Subcutaneous abdominal adipose tissue (tissue), 5 donors: Measurements from ENCODE around the gene METTL16.

Source experiments
- H3K27ac ChIP-seq: one replicate; pipeline ENCODE4 v1.7.0; 2013; ENCODE audit warnings: low read depth, mild to moderate bottlenecking, inconsistent platforms, low read length, moderate library complexity
- H3K27me3 ChIP-seq, 5 donors: one replicate each; pipeline ENCODE4 v1.7.0; 2013; ENCODE audit warnings: low read length in 5 of 5, inconsistent platforms in 1 of 5; ENCODE audit not compliant: control insufficient read depth in 5 of 5, insufficient read depth in 4 of 5
- H3K36me3 ChIP-seq, 5 donors: one replicate each; pipeline ENCODE4 v1.7.0; 2013; ENCODE audit warnings: low read length in 5 of 5; ENCODE audit not compliant: control insufficient read depth in 5 of 5, insufficient read depth in 5 of 5
- H3K4me1 ChIP-seq, 5 donors: one replicate each; pipeline ENCODE4 v1.7.0; 2013; ENCODE audit warnings: low read length in 5 of 5, mild to moderate bottlenecking in 3 of 5, moderate library complexity in 1 of 5; ENCODE audit not compliant: control insufficient read depth in 5 of 5, insufficient read depth in 5 of 5
- H3K4me3 ChIP-seq, 5 donors: one replicate each; pipeline ENCODE4 v1.7.0; 2013; ENCODE audit warnings: low read length in 5 of 5, low read depth in 1 of 5
- H3K9ac ChIP-seq, 5 donors: one replicate each; pipeline ENCODE4 v1.7.0; 2013; ENCODE audit warnings: low read length in 5 of 5, mild to moderate bottlenecking in 4 of 5, moderate library complexity in 3 of 5
- H3K9me3 ChIP-seq, 5 donors: one replicate each; pipeline ENCODE4 v1.7.0; 2013; ENCODE audit warnings: low read length in 5 of 5; ENCODE audit not compliant: control insufficient read depth in 5 of 5
- donor health status: healthy.
- donor health status: healthy.
- donor health status: healthy.
- donor health status: healthy.
- donor health status: healthy.

Gene METTL16

GRCh38 chr17:2410951-2411350 is 100.7 kb downstream of the METTL16 start:
- H3K27ac ChIP-seq = peak overlapping the region; percentile 41
- no peak overlapping the region for H3K9ac ChIP-seq
- H3K27me3 ChIP-seq = no peaks in the 10 kb centered on the region
- peaks cover 0 to 8% (median 0%) of the 10 kb centered on the region in 5 donors for H3K36me3 ChIP-seq
- H3K4me1 ChIP-seq = peaks cover 18 to 39% (median 35%) of the 10 kb centered on the region in 5 donors
- no peak overlapping the region for H3K4me3 ChIP-seq
- H3K9me3 ChIP-seq = no peaks in the 10 kb centered on the region

GRCh38 chr17:2406903-2407790 is 104.5 kb downstream of the METTL16 start:
- Histone ChIP-seq H3K9me3 (no peaks in the 10 kb centered on the region), H3K4me1 (peaks cover 26 to 59% (median 56%) of the 10 kb centered on the region in 5 donors), H3K4me3 (peak overlapping the region in 3 of 5 donors; percentile 25 to 32 (median 32)), H3K36me3 (no peaks in the 10 kb centered on the region), H3K27ac (peak overlapping the region; percentile 99), H3K27me3 (no peaks in the 10 kb centered on the region), H3K9ac (peak overlapping the region; percentile 26 to 89 (median 72))

GRCh38 chr17:2406271-2406902 is 105.3 kb downstream of the METTL16 start:
- H3K36me3 ChIP-seq = no peaks in the 10 kb centered on the region
- H3K9ac ChIP-seq = peak overlapping the region in 4 of 5 donors; percentile 37 to 89 (median 70)
- peak overlapping the region in 2 of 5 donors; percentile 16 to 32 for H3K4me3 ChIP-seq
- H3K27ac ChIP-seq = peak overlapping the region; percentile 99
- H3K9me3 ChIP-seq = no peaks in the 10 kb centered on the region
- H3K4me1 ChIP-seq = peaks cover 27 to 61% (median 55%) of the 10 kb centered on the region in 5 donors
- no peaks in the 10 kb centered on the region for H3K27me3 ChIP-seq

GRCh38 chr17:2405247-2405926 is 106.3 kb downstream of the METTL16 start:
- peak overlapping the region in 2 of 5 donors; percentile 51 to 76 for H3K9ac ChIP-seq
- no peaks in the 10 kb centered on the region for H3K9me3 ChIP-seq
- no peaks in the 10 kb centered on the region for H3K27me3 ChIP-seq
- H3K4me1 ChIP-seq = peaks cover 29 to 61% (median 55%) of the 10 kb centered on the region in 5 donors
- H3K27ac ChIP-seq = peak overlapping the region; percentile 99
- no peaks in the 10 kb centered on the region for H3K36me3 ChIP-seq
- H3K4me3 ChIP-seq = peak overlapping the region in 1 of 5 donors; percentile 1

- H3K4me1 ChIP-seq = peaks cover 33 to 78% (median 68%) of the 10 kb centered on the region in 5 donors
- H3K9me3 ChIP-seq = no peaks in the 10 kb centered on the region
- no peaks in the 10 kb centered on the region for H3K36me3 ChIP-seq
- no peaks in the 10 kb centered on the region for H3K27me3 ChIP-seq
- peak overlapping the region; percentile 74 for H3K27ac ChIP-seq
- peak overlapping the region in 1 of 5 donors; percentile 63 for H3K4me3 ChIP-seq
- H3K9ac ChIP-seq = peak overlapping the region in 1 of 5 donors; percentile 31
These were observed 108.6 kb downstream of the METTL16 start for GRCh38 chr17:2403044-2403443.

- Histone ChIP-seq H3K27ac (peak overlapping the region; percentile 74), H3K36me3 (no peaks in the 10 kb centered on the region), H3K4me3 (peak overlapping the region; percentile 63 to 97 (median 67)), H3K9ac (peak overlapping the region in 4 of 5 donors; percentile 0 to 77 (median 68)), H3K27me3 (no peaks in the 10 kb centered on the region), H3K9me3 (no peaks in the 10 kb centered on the region), H3K4me1 (peaks cover 33 to 80% (median 71%) of the 10 kb centered on the region in 5 donors)
These were observed 109.1 kb downstream of the METTL16 start for GRCh38 chr17:2402544-2402943.

GRCh38 chr17:2401426-2402221 is 110.1 kb downstream of the METTL16 start:
- Histone ChIP-seq H3K9ac (peak overlapping the region; percentile 73 to 95 (median 84)), H3K4me1 (peaks cover 30 to 81% (median 73%) of the 10 kb centered on the region in 5 donors)

GRCh38 chr17:2400877-2401425 is 110.7 kb downstream of the METTL16 start, which contains the start of gene MNT:
MNT (minus strand) TSS chr17:2401060; CDS start chr17:2400712, 348 bp downstream.
- peaks cover 32 to 81% (median 73%) of the 10 kb centered on the region in 5 donors for H3K4me1 ChIP-seq

More at GRCh38 chr17:2401426-2402221, 110.1 kb downstream of the METTL16 start:
- Histone ChIP-seq H3K9me3 (no peaks in the 10 kb centered on the region), H3K4me3 (peak overlapping the region; percentile 63 to 97 (median 84)), H3K27me3 (no peaks in the 10 kb centered on the region), H3K27ac (peak overlapping the region; percentile 96), H3K36me3 (no peaks in the 10 kb centered on the region)

GRCh38 chr17:2400474-2400866 is 111.2 kb downstream of the METTL16 start:
- Histone ChIP-seq H3K4me1 (peaks cover 34 to 81% (median 73%) of the 10 kb centered on the region in 5 donors), H3K9me3 (no peaks in the 10 kb centered on the region), H3K27me3 (no peaks in the 10 kb centered on the region), H3K4me3 (peak overlapping the region in 4 of 5 donors; percentile 84 to 97 (median 92)), H3K36me3 (no peaks in the 10 kb centered on the region), H3K27ac (peak overlapping the region; percentile 96), H3K9ac (peak overlapping the region in 4 of 5 donors; percentile 91 to 97 (median 96))

More at GRCh38 chr17:2400877-2401425, 110.7 kb downstream of the METTL16 start, which contains the start of gene MNT:
- peak within 1 kb of the TSS; percentile 73 to 97 (median 95) for H3K9ac ChIP-seq
- no peaks in the 10 kb centered on the region for H3K36me3 ChIP-seq
- H3K27me3 ChIP-seq = no peaks in the 10 kb centered on the region
- peak within 1 kb of the TSS; percentile 68 to 97 (median 87) for H3K4me3 ChIP-seq
- H3K9me3 ChIP-seq = no peaks in the 10 kb centered on the region
- H3K27ac ChIP-seq = peak within 1 kb of the TSS; percentile 96
